GM18870 (cell line): ENCODE measurements around the gene SERPIND1.
"Not testable (repeated sequence)": the region's sequence is repeated elsewhere in the genome, so short reads cannot be mapped to it uniquely, and the experiment has no call there.

ENCODE experiments used
- ATAC-seq: cut with Tn5 transposase; IDR thresholded peaks from one replicate; pipeline ENCODE4 v1.9.1; 2021; ENCODE audit warnings: moderate library complexity; ENCODE audit not compliant: unreplicated experiment

The SERPIND1 gene

DNA sequence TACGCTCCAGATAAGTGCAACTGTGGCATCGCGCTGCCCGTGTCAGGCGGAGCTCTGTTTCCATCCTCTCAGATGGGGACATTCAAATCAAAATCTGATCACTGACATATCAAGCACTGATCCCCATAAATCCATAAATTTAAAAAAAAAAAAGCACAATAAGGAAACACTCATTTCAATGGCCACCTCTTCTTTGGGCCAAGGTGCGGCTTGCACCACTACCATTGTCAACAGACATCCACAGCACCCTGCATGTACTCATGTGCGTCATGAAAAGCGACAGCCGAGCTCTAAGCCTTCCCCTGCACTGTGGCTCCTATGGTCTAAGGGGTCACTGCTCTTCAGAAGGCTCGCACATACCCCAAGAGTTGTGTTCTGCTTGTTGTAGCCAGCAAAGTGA, 26.7 kb upstream of the SERPIND1 start:
- no peak for ATAC-seq

DNA sequence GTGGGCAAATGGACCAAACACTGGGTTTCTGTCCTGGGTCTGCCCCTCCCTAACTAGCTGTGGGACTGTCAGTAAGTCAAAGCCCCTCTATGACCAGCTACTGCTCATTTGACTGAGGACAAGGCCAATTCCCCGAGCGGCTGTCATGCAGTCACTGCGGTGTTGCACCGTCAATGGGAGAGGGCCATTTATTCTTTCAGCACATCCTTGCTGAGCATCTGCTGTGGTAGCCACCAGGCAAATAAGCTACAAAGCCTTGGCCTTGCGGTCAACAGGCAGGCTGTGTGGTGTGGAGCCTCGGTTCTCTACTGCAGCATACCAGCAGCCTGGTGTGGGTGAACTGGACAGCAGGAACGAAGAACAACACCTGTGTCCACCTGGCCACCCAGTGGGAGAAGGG, 25.8 kb upstream of the SERPIND1 start:
- ATAC-seq = no peak

GRCh38 chr22:20748731-20749428, 25.0 kb upstream of the SERPIND1 start:
- no peak for ATAC-seq

DNA sequence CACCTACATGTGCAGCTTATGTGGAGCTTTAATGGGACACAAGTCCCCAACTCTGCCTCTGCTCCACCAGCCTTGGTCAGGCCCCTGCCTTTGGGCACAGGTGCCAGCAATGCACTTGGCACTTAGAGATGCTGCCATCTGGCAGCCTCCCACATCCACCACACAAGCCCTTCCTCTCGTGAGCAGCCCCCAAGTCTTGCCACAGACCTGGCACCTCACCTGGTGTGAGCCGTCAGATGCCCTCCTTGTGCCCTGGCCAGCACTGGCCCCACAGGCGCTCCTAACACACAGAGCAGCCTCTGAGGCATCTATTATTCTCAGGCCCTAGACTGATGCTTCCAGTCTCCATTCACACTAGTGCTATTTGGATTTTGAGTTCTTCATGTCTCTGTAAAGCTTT, 24.5 kb upstream of the SERPIND1 start:
- ATAC-seq = no peak

GRCh38 chr22:20750461-20751184, 23.3 kb upstream of the SERPIND1 start:
- no peak for ATAC-seq

GRCh38 chr22:20751185-20751851, 22.6 kb upstream of the SERPIND1 start:
- ATAC-seq = no peak

- ATAC-seq = no peak
Observed at GRCh38 chr22:20752104-20752741, 21.7 kb upstream of the SERPIND1 start.

DNA sequence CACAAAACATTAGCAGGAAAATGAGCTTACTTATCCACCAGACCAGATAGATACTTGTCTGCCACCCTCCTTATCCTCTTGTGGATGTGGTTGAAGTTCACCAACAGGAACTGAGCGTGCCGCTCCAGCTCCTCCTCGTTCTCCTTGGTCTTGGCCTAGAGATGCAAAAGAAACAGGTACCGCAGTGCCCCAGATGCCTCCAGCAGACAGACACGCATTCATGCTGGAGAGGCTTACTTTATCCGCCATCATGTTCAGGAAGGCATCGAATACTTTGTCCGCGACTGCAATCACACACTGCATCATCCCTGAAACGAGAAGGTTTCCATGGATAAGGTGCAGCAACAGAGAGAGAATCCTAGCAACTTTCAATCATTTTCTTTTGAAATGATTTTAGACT, 21.0 kb upstream of the SERPIND1 start:
- no peak for ATAC-seq

DNA sequence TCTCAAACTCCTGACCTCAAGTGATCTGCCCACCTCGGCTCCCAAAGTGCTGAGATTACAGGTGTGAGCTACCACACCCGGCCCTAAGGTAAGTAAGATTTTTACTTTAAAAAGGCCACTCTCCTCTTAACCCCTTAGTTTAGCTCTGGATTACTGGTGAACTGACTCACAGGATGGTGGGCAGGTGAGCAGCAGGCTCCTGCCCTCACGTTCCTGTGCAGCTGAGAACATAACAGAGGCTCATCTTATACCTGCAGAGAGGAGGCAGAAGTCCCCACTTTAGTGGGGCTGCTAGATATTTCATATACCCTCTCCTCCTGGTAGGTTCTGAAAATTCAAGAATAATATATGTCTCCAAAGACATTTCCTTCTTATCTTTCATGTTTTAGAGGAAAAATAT, 17.1 kb upstream of the SERPIND1 start:
- ATAC-seq = no peak

- no peak for ATAC-seq
Observed at GRCh38 chr22:20758688-20759087, 15.2 kb upstream of the SERPIND1 start.

GRCh38 chr22:20760084-20760483, 13.8 kb upstream of the SERPIND1 start:
- no peak for ATAC-seq

DNA sequence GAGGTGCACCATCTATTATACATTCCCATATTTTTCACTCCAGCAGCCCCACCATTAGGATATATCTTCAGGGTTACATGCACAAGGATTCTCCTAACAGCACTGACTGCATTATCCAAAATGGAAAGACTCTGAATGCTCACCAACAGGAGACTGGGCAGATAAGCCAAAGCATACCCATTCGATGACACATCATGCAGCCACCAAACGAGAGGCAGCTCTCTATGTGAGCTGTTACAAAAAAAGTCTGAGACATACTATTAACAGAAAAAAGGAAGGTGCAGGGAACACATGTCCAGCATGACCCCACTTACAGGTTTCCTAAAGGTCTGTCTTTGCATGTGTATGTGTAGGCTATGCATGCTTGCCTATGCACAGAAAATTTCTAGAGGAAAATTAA, 12.4 kb upstream of the SERPIND1 start:
- no peak for ATAC-seq

- no peak for ATAC-seq
Observed at GRCh38 chr22:20762233-20762796, 11.6 kb upstream of the SERPIND1 start.

DNA sequence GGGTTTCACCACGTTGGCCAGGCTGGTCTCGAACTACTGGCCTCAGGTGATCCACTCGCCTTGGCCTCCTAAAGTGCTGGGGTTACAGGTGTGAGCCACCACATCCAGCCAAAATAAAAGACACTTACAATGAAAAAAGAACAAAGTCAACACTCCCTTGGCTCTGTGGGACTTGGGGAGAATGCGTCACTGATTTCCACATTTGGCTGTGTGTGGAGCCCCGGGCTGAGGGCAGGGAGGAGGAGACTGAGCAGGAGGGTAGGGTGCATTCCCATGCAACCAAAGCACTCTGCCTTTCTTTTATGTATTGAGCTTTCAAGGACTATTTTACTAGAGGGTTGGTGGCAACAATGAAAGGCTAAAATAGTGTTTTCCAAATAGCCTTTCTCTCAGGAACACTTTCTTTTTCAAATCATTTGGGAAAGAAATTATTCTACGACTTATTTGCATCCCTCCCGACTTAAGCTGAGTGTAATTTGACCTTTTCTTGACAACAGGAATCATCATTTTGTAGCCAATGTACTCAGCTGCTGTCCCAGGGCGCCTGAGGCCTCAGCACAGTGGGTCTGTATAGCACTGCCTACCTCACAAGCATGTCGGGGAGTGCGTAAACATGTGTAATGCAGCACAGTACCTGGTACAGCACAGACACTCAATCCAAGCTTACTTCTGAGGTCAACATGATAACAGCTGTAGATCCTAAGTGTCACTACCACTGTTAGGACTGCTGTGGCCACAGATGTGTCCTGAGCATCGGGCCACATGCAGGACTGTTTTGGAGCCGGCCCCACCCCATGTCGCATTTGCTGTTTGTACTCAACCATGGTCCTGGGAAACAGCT, 10.1 kb upstream of the SERPIND1 start:
- no peak for ATAC-seq

- no peak for ATAC-seq
Observed at GRCh38 chr22:20764471-20764720, 9.5 kb upstream of the SERPIND1 start.

DNA sequence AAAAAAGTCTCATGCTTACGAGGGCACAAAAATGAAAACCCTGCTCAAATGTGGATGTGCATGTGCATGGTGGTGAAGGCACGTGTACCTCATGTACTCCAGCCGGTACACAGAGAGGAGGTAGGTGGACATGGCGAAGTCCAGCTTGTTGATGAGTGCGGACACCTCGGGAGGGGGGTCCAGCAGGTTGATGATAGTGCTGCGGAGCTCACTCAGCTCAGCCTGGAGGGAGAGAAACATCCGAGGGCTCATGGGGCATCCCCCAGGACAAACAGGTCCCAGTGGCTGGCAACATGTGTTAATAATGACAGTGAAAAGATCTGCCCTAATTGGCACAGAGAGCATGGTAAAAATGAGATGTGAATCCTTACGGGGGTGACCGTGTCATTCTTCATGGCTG, 9.2 kb upstream of the SERPIND1 start:
- no peak for ATAC-seq

- no peak for ATAC-seq
Observed at GRCh38 chr22:20765938-20766337, 8.0 kb upstream of the SERPIND1 start.

GRCh38 chr22:20766530-20766929, 7.4 kb upstream of the SERPIND1 start:
- no peak for ATAC-seq

- ATAC-seq = not testable (repeated sequence)
Observed at GRCh38 chr22:20769496-20769826, 4.5 kb upstream of the SERPIND1 start.

GRCh38 chr22:20771918-20772625, 1.8 kb upstream of the SERPIND1 start:
- no peak for ATAC-seq
